H9 (cell line): ENCODE results near the gene MTIF2. TPM values are rescaled to one million over a fixed set of nuclear protein-coding genes. Genes with fewer than 3 reads are reported as not detected.

Source experiments
- DNase-seq: peaks from one replicate; pipeline ENCODE4 v3.0.0-alpha.2; 2017
- H2AFZ ChIP-seq: one replicate; pipeline ENCODE4 v1.6.1; 2013; ENCODE audit warnings: mild to moderate bottlenecking, low read length, control low read depth, moderate library complexity
- H2AK5ac ChIP-seq: 2 replicates; pipeline ENCODE4 v1.6.1; 2013; ENCODE audit warnings: low read length, control low read depth, mixed read lengths; ENCODE audit not compliant: insufficient read length
- H2BK120ac ChIP-seq: one replicate; pipeline ENCODE4 v1.6.1; 2013; ENCODE audit warnings: low read depth, mild to moderate bottlenecking, low read length, control low read depth, inconsistent platforms; ENCODE audit not compliant: poor library complexity, severe bottlenecking
- H2BK12ac ChIP-seq: 2 replicates; pipeline ENCODE4 v1.6.1; 2013; ENCODE audit warnings: low read length, control low read depth, mixed read lengths, low read depth; ENCODE audit not compliant: insufficient read length
- H2BK15ac ChIP-seq: 2 replicates; pipeline ENCODE4 v1.6.1; 2013; ENCODE audit warnings: low read depth, low read length, control low read depth
- H2BK20ac ChIP-seq: one replicate; pipeline ENCODE4 v1.6.1; 2013; ENCODE audit warnings: low read depth, mild to moderate bottlenecking, low read length, control low read depth, inconsistent platforms; ENCODE audit not compliant: poor library complexity, severe bottlenecking
- H2BK5ac ChIP-seq: 2 replicates; pipeline ENCODE4 v1.6.1; 2013; ENCODE audit warnings: low read length, control low read depth, mixed read lengths; ENCODE audit not compliant: insufficient read length
- H3K14ac ChIP-seq: 2 replicates; pipeline ENCODE4 v1.6.1; 2013; ENCODE audit warnings: low read length, control low read depth; ENCODE audit not compliant: insufficient read depth
- H3K18ac ChIP-seq: 2 replicates; pipeline ENCODE4 v1.6.1; 2013; ENCODE audit warnings: low read depth, mild to moderate bottlenecking, mixed read lengths, low read length, control low read depth; ENCODE audit not compliant: insufficient read length
- H3K23ac ChIP-seq: 2 replicates; pipeline ENCODE4 v1.6.1; 2013; ENCODE audit warnings: low read length, control low read depth, mixed read lengths, low read depth; ENCODE audit not compliant: insufficient read length
- H3K23me2 ChIP-seq: 2 replicates; pipeline ENCODE4 v1.6.1; 2013; ENCODE audit warnings: low read depth, mild to moderate bottlenecking, mixed read lengths, low read length, control low read depth; ENCODE audit not compliant: insufficient read length, poor library complexity, severe bottlenecking
- H3K27ac ChIP-seq: 2 replicates; pipeline ENCODE4 v1.5.1; 2013; ENCODE audit warnings: low read length, control low read depth, mixed read lengths, low read depth; ENCODE audit not compliant: insufficient read length
- H3K27me3 ChIP-seq: 2 replicates; pipeline ENCODE4 v1.6.1; 2013; ENCODE audit warnings: low read length, control low read depth, inconsistent platforms; ENCODE audit not compliant: insufficient read depth
- H3K4ac ChIP-seq: 2 replicates; pipeline ENCODE4 v1.6.1; 2013; ENCODE audit warnings: low read depth, mild to moderate bottlenecking, control low read depth, inconsistent platforms, low read length, moderate library complexity
- H3K4me1 ChIP-seq: 2 replicates; pipeline ENCODE4 v1.6.1; 2013; ENCODE audit warnings: low read length, control low read depth, inconsistent platforms; ENCODE audit not compliant: insufficient read depth
- H3K4me2 ChIP-seq: 2 replicates; pipeline ENCODE4 v1.6.1; 2013; ENCODE audit warnings: low read length, control low read depth, mixed read lengths; ENCODE audit not compliant: insufficient read length, insufficient read depth
- H3K56ac ChIP-seq: 2 replicates; pipeline ENCODE4 v1.6.1; 2013; ENCODE audit warnings: low read depth, mild to moderate bottlenecking, mixed read lengths, low read length, control low read depth; ENCODE audit not compliant: insufficient read length
- H3K79me1 ChIP-seq: 2 replicates; pipeline ENCODE4 v1.6.1; 2013; ENCODE audit warnings: low read depth, mild to moderate bottlenecking, moderate library complexity, low read length, control low read depth, inconsistent platforms; ENCODE audit not compliant: insufficient read depth, poor library complexity, severe bottlenecking
- H3K79me2 ChIP-seq: 2 replicates; pipeline ENCODE4 v1.6.1; 2013; ENCODE audit warnings: low read length, control low read depth, inconsistent platforms; ENCODE audit not compliant: insufficient read depth
- H3K9ac ChIP-seq: 2 replicates; pipeline ENCODE4 v1.6.1; 2013; ENCODE audit warnings: low read length, control low read depth, mixed read lengths; ENCODE audit not compliant: insufficient read length; ENCODE audit errors: extremely low read depth
- H3K9me3 ChIP-seq: one replicate; pipeline ENCODE4 v1.6.1; 2013; ENCODE audit warnings: low read depth, low read length, inconsistent platforms; ENCODE audit not compliant: control insufficient read depth
- H3T11ph ChIP-seq: one replicate; pipeline ENCODE4 v1.6.1; 2013; ENCODE audit warnings: mild to moderate bottlenecking, low read length, control low read depth, inconsistent platforms
- H4K20me1 ChIP-seq: one replicate; pipeline ENCODE4 v1.6.1; 2013; ENCODE audit not compliant: control insufficient read depth, insufficient read length, insufficient read depth
- H4K5ac ChIP-seq: 2 replicates; pipeline ENCODE4 v1.6.1; 2013; ENCODE audit warnings: low read depth, mild to moderate bottlenecking, mixed read lengths, low read length, control low read depth; ENCODE audit not compliant: insufficient read length
- H4K8ac ChIP-seq: replicated peaks from 2 replicates; pipeline ENCODE4 v1.6.1; 2013; ENCODE audit warnings: low read length, control low read depth, mixed read lengths, low read depth; ENCODE audit not compliant: insufficient read length
- H4K91ac ChIP-seq: 2 replicates; pipeline ENCODE4 v1.6.1; 2013; ENCODE audit warnings: low read depth, mild to moderate bottlenecking, moderate library complexity, mixed read lengths, low read length, control low read depth; ENCODE audit not compliant: insufficient read length
- H3K27ac Mint-ChIP-seq, 3 experiments: 2 replicates in 2 of 3; 3 replicates in 1 of 3; pipeline ENCODE4 v1.8.0; 2020 to 2021; ENCODE audit warnings: mixed read lengths in 3 of 3, mild to moderate bottlenecking in 1 of 3, moderate library complexity in 1 of 3
- H3K27me3 Mint-ChIP-seq: 2 replicates; pipeline ENCODE4 v1.8.0; 2021; ENCODE audit warnings: low read depth, mild to moderate bottlenecking, moderate library complexity, mixed read lengths
- H3K36me3 Mint-ChIP-seq, 3 experiments: 2 replicates in 2 of 3; 3 replicates in 1 of 3; pipeline ENCODE4 v1.8.0; 2020 to 2021; ENCODE audit warnings: low read depth in 3 of 3, mixed read lengths in 3 of 3; ENCODE audit not compliant: insufficient read depth in 1 of 3
- H3K4me1 Mint-ChIP-seq, 2 experiments: 2 replicates each; pipeline ENCODE4 v1.8.0; 2020; ENCODE audit warnings: mixed read lengths in 2 of 2
- H3K4me3 Mint-ChIP-seq, 2 experiments: 2 replicates in 1 of 2; 3 replicates in 1 of 2; pipeline ENCODE4 v1.8.0; 2020 to 2021; ENCODE audit warnings: mild to moderate bottlenecking in 2 of 2, mixed read lengths in 2 of 2, moderate library complexity in 1 of 2
- H3K9me3 Mint-ChIP-seq, 2 experiments: 2 replicates in 1 of 2; 3 replicates in 1 of 2; pipeline ENCODE4 v1.8.0; 2020; ENCODE audit warnings: mild to moderate bottlenecking in 2 of 2, mixed read lengths in 2 of 2, moderate library complexity in 1 of 2
- WGBS: extraction: QIAGEN DNeasy Blood & Tissue Kit; methylation state at CpG from one replicate; pipeline ENCODE4 v1.1.7; 2013; ENCODE audit warnings: missing lambda C conversion rate, low lambda C conversion rate, mixed read lengths; ENCODE audit not compliant: insufficient read length; ENCODE audit errors: extremely low coverage; 5-methylcytosine and 5-hydroxymethylcytosine counted together
- total RNA-seq: library from RNA; stranded (reverse); gene quantifications from 2 replicates; pipeline ENCODE4 v1.2.1, GENCODE V29; 2021
- TF ChIP-seq, protein P1 (sequence below): fragments of 200-600 bp; sonication (generic); conservative IDR thresholded peaks from 3 replicates; pipeline ENCODE4 v1.8.0; 2021; ENCODE audit warnings: antibody characterized with exemption, mild to moderate bottlenecking

The MTIF2 gene
- total RNA-seq, 1 experiment from 2014 or later, result 35.6 TPM

DNA sequence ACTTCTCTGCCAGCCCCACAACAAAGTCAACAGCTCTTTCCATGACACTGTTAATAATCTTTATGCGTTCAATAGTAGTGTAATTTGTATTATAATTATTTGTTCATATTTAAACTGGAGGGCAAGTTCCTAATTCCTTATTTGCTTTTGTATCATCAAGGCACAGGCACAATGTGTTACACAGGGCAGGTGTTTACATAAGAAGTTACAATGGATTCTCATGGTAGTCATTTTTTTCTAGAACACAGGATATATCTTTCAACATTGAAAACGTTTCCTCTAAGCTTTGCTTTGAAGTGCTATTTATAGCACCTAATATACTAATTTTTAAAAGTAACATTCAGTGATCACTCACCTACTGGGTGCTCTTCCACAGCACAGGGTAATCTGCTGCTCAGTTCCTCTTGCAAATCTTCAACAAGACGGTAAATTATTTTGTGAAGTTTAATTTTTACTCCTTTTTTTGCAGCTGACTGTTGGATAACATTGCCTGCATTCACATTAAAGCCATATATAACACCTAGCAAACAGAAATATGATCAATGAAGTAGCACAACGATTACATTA is 29.3 kb downstream of the MTIF2 start:
- Histone ChIP-seq H4K5ac (no peak overlapping the region), H4K8ac (no peak overlapping the region), H2BK120ac (no peak overlapping the region), H3K23me2 (no peaks in the 10 kb centered on the region), H3K79me1 (no peaks in the 10 kb centered on the region), H2BK20ac (no peak overlapping the region), H3K4me1 (no peaks in the 10 kb centered on the region), H3K23ac (no peak overlapping the region), H2BK15ac (no peak overlapping the region), H3K79me2 (no peaks in the 10 kb centered on the region), H3K9me3 (no peaks in the 10 kb centered on the region), H2BK12ac (no peak overlapping the region), H2BK5ac (no peak overlapping the region), H3K27ac (no peak overlapping the region), H3K18ac (no peak overlapping the region), H3K27me3 (no peaks in the 10 kb centered on the region), H4K20me1 (no peaks in the 10 kb centered on the region), H3K9ac (no peak overlapping the region), H3K14ac (no peak overlapping the region), H3K4me2 (no peak overlapping the region), H3K56ac (no peak overlapping the region), H2AFZ (no peak overlapping the region), H4K91ac (no peak overlapping the region), H2AK5ac (no peak overlapping the region), H3K4ac (no peak overlapping the region), H3T11ph (no peak overlapping the region)
- no CpG with 5 or more reads among the region's 4 CpGs for WGBS
- no peak overlapping the region for H3K27ac Mint-ChIP-seq
- H3K36me3 Mint-ChIP-seq, result peaks cover 10 to 70% (median 30%) of the 10 kb centered on the region in 3 experiments; a peak in 6 of 7 replicates
- TF ChIP-seq, protein P1, sequence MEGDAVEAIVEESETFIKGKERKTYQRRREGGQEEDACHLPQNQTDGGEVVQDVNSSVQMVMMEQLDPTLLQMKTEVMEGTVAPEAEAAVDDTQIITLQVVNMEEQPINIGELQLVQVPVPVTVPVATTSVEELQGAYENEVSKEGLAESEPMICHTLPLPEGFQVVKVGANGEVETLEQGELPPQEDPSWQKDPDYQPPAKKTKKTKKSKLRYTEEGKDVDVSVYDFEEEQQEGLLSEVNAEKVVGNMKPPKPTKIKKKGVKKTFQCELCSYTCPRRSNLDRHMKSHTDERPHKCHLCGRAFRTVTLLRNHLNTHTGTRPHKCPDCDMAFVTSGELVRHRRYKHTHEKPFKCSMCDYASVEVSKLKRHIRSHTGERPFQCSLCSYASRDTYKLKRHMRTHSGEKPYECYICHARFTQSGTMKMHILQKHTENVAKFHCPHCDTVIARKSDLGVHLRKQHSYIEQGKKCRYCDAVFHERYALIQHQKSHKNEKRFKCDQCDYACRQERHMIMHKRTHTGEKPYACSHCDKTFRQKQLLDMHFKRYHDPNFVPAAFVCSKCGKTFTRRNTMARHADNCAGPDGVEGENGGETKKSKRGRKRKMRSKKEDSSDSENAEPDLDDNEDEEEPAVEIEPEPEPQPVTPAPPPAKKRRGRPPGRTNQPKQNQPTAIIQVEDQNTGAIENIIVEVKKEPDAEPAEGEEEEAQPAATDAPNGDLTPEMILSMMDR, result no peak
- no peak overlapping the region for H3K4me3 Mint-ChIP-seq
- no peak for DNase-seq
- no peaks in the 10 kb centered on the region for H3K4me1 Mint-ChIP-seq
- no peaks in the 10 kb centered on the region for H3K9me3 Mint-ChIP-seq
- H3K27me3 Mint-ChIP-seq, result no peaks in the 10 kb centered on the region
